CD4-positive, alpha-beta T cell treated with Interleukin-17A for 1 hour (primary cell): ENCODE data around the gene ABLIM2.

Experiments
- DNase-seq: peaks from one replicate; pipeline ENCODE4 v3.0.0-alpha.2; 2020

ABLIM2 gene

GRCh38 chr4:8013976-8014726 lies 144.5 kb downstream of the ABLIM2 start:
- DNase-seq: no peak

- no peak for DNase-seq
These were observed 146.1 kb downstream of the ABLIM2 start for GRCh38 chr4:8012517-8012916.

GRCh38 chr4:8010618-8011017 lies 148.0 kb downstream of the ABLIM2 start:
- no peak for DNase-seq

GRCh38 chr4:8009710-8010511 lies 148.7 kb downstream of the ABLIM2 start:
- DNase-seq: no peak

- DNase-seq: no peak
These were observed 149.5 kb downstream of the ABLIM2 start for GRCh38 chr4:8009097-8009496.

- no peak for DNase-seq
These were observed 150.2 kb downstream of the ABLIM2 start for GRCh38 chr4:8008391-8008790.

- no peak for DNase-seq
These were observed 151.0 kb downstream of the ABLIM2 start for GRCh38 chr4:8007581-8007980.

- DNase-seq: no peak
These were observed 152.1 kb downstream of the ABLIM2 start for GRCh38 chr4:8006471-8006870.

- no peak for DNase-seq
These were observed 152.8 kb downstream of the ABLIM2 start for GRCh38 chr4:8005814-8006215.

- DNase-seq: no peak
These were observed 153.4 kb downstream of the ABLIM2 start for GRCh38 chr4:8005033-8005808.

- no peak for DNase-seq
These were observed 154.5 kb downstream of the ABLIM2 start for GRCh38 chr4:8004066-8004465.

GRCh38 chr4:8002525-8003309 lies 155.9 kb downstream of the ABLIM2 start:
- no peak for DNase-seq

GRCh38 chr4:8001564-8002355 lies 156.9 kb downstream of the ABLIM2 start:
- no peak for DNase-seq

GRCh38 chr4:8000721-8001491 lies 157.7 kb downstream of the ABLIM2 start:
- DNase-seq: no peak

GRCh38 chr4:8000247-8000646 lies 158.4 kb downstream of the ABLIM2 start:
- DNase-seq: no peak

GRCh38 chr4:7999695-8000094 lies 158.9 kb downstream of the ABLIM2 start:
- DNase-seq: no peak

GRCh38 chr4:7999279-7999678 lies 159.3 kb downstream of the ABLIM2 start:
- no peak for DNase-seq

- DNase-seq: no peak
These were observed 160.2 kb downstream of the ABLIM2 start for GRCh38 chr4:7998447-7998846.

GRCh38 chr4:7995866-7996265 lies 162.7 kb downstream of the ABLIM2 start:
- no peak for DNase-seq

GRCh38 chr4:7995135-7995534 lies 163.5 kb downstream of the ABLIM2 start:
- no peak for DNase-seq

GRCh38 chr4:7993671-7994070 lies 164.9 kb downstream of the ABLIM2 start:
- DNase-seq: no peak
